Stimulated activated naive CD8-positive, alpha-beta T cell treated with anti-CD3 and anti-CD28 coated beads, Interleukin-15, Interleukin-2, amounts not matched to agents 100 U/mL and 50 U/mL, for 24 hours (primary cell): ENCODE results near the gene FGD2.

Experiments
- ATAC-seq: fragments of 150-1000 bp; cut with Tn5 transposase; one replicate; pipeline ENCODE4 v1.10.0; 2021
- DNase-seq: peaks from one replicate; pipeline ENCODE4 v3.0.0; 2021

Gene FGD2

GRCh38 chr6:37018198-37019064 is 13.0 kb downstream of the FGD2 start:
- ATAC-seq (peak; percentile 94), DNase-seq (peak; percentile 90)

GRCh38 chr6:37019065-37019450 is 13.6 kb downstream of the FGD2 start:
- ATAC-seq (no peak), DNase-seq (no peak)

- no peak for DNase-seq
- ATAC-seq, result no peak
Measured at GRCh38 chr6:37020381-37020780, 14.9 kb downstream of the FGD2 start.

GRCh38 chr6:37020812-37021211 is 15.4 kb downstream of the FGD2 start:
- DNase-seq, result no peak
- no peak for ATAC-seq

- peak; percentile 34 for ATAC-seq
- DNase-seq, result peak; percentile 73
Measured at GRCh38 chr6:37021356-37022129, 16.1 kb downstream of the FGD2 start.

- DNase-seq (no peak), ATAC-seq (no peak)
Measured at GRCh38 chr6:37022135-37022863, 16.8 kb downstream of the FGD2 start.

- ATAC-seq (peak; percentile 67), DNase-seq (peak; percentile 74)
Measured at GRCh38 chr6:37024656-37025337, 19.3 kb downstream of the FGD2 start.

GRCh38 chr6:37025621-37026466 is 20.4 kb downstream of the FGD2 start:
- DNase-seq (no peak), ATAC-seq (no peak)

- no peak for ATAC-seq
Measured at GRCh38 chr6:37027036-37027720, 21.7 kb downstream of the FGD2 start.

GRCh38 chr6:37027811-37028469 is 22.5 kb downstream of the FGD2 start:
- DNase-seq, result no peak

More at GRCh38 chr6:37027036-37027720, 21.7 kb downstream of the FGD2 start:
- no peak for DNase-seq

GRCh38 chr6:37029249-37029971 is 24.0 kb downstream of the FGD2 start:
- DNase-seq (peak; percentile 71), ATAC-seq (peak; percentile 5)

More at GRCh38 chr6:37027811-37028469, 22.5 kb downstream of the FGD2 start:
- ATAC-seq, result no peak

GRCh38 chr6:37030599-37030998 is 25.1 kb downstream of the FGD2 start:
- ATAC-seq, result no peak

GRCh38 chr6:37032239-37032638 is 26.8 kb downstream of the FGD2 start:
- DNase-seq (no peak), ATAC-seq (no peak)

More at GRCh38 chr6:37030599-37030998, 25.1 kb downstream of the FGD2 start:
- no peak for DNase-seq

- DNase-seq (peak; percentile 73), ATAC-seq (peak; percentile 98)
Measured at GRCh38 chr6:37033255-37033654, 27.8 kb downstream of the FGD2 start.

- ATAC-seq (peak; percentile 26), DNase-seq (no peak)
Measured at GRCh38 chr6:37033819-37034795, 28.7 kb downstream of the FGD2 start.

GRCh38 chr6:37036146-37036545 is 30.7 kb downstream of the FGD2 start:
- ATAC-seq, result no peak

GRCh38 chr6:37038292-37039198 is 33.1 kb downstream of the FGD2 start:
- no peak for DNase-seq
- no peak for ATAC-seq

More at GRCh38 chr6:37036146-37036545, 30.7 kb downstream of the FGD2 start:
- no peak for DNase-seq
